Amniotic stem cell (primary cell): ENCODE data around the gene LRRN3.
A peak's percentile ranks its signal among the peaks of the same experiment; 100 is the strongest.

Source experiments
- DNase-seq: peaks from one replicate; lab custom pipeline; 2025; lab: John Stamatoyannopoulos, UW

Gene LRRN3

GRCh38 chr7:111080495-111081105 lies 10.3 kb upstream of the LRRN3 start:
- no peak for DNase-seq

DNA sequence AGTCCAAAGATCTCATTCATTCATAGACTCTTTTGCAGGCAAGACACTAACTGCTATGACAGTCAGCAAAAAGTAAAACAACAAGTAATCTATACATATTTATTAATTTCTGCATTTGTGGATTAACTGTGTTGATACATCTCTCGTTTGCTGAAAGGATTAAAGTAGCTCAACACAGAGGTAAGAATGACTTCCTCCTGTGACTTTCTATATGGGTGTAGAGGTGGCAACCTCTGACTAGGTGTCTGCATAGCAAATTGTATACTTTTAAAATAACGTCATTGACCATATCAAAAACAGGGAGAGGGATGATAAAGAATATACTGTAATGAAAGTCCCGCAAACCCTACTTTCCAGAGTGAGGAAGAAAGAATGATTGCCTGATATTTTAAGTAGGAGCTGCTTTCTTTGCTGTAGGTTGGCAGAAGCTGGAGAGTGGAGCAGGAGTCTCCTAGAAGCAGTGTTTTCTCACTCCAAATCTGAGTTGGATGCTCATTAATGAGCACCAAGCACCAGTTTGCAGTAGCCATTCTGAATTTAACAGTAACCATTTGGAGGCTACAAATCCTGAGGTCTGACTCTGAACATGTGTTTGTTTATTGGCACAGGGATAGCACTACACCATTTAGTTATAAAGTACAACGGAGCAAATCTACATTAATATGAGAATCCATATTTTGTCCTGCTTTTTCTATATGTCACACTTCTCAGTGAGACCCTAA lies 9.2 kb upstream of the LRRN3 start:
- no peak for DNase-seq

DNA sequence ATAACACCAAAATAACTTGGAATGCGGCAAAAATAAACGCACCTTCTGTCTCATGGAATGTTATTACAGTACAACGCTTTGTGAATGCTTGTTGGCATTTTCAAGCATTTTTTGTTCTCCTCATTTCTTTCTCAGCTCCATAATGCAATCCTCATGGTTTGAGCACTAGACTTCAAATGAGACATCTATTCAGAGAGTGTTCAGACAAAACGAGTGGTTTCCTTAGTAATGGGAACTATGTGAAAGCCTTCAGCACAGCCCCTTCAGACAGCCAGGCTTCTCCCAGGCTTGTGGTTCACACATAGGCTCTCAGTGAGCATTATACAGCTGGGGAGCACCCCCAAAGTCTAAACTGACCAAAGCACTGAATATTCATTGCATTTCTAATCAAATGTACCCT lies 8.6 kb upstream of the LRRN3 start:
- DNase-seq, result no peak

- DNase-seq, result peak; percentile 78
Measured at GRCh38 chr7:111083413-111083812, 7.5 kb upstream of the LRRN3 start.

DNA sequence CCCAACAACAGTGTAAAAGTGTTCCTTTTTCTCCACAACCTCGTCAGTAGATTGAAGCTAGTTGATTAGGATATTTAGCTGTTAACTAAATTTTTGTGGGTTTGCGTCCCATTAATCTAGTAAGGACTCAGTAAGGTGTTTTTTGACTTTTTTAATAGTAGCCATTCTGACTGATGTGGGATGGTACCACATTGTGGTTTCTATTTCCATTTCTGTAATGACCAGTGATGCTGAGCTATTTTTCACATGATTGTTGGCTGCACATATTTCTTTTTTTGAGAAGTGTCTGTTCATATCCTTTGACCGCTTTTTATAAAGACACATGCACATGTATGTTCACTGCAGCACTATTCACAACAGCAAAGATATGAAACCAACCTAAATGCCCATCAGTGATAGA lies 5.6 kb upstream of the LRRN3 start:
- DNase-seq, result no peak

DNA sequence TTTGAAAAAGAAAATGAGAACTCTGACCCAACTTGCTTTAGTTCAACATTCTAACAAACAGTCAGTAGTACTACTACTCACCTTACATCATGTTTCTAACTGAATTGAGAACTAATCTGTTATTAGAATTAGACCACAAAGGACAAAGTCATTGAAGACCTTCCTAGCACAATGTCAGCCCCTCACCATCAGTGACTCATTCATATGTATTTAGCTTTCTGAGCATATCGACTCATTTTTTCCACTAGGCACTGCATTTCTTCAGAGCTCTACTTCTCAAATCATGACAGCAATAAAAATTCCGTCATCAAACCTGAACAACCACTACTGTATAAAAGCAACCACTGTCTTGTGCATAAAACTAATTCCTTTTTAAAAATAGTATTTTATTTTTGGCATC lies 4.4 kb upstream of the LRRN3 start:
- DNase-seq, result no peak

- no peak for DNase-seq
Measured at GRCh38 chr7:111088328-111088727, 2.6 kb upstream of the LRRN3 start.

DNA sequence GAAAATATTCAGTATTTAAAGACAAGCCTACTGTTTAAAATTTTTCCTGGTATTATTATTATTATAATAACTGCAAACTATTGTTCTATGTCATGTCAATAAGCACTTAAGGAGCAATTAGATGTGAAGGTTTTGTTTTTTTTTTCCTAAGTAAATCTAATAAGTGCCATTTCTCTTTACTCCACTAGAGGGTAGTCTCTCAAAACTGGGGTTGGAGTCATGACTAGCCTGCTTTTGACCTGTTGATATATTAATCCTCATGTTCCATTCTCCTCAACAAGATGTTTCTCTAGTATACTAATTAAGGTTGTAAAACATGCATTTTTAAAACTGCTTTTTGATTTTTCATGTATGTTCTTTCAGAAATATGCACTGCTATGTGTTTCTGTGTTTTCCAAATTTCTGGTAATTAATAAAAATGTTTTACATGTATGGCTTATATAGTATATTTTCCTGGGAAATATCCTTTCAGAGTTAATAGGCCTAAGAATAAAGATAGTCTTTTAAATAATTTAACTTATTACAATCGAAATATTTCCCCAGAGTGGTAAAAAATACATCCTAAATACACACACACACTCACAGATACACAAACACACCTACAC lies 1.0 kb upstream of the LRRN3 start:
- no peak for DNase-seq

DNA sequence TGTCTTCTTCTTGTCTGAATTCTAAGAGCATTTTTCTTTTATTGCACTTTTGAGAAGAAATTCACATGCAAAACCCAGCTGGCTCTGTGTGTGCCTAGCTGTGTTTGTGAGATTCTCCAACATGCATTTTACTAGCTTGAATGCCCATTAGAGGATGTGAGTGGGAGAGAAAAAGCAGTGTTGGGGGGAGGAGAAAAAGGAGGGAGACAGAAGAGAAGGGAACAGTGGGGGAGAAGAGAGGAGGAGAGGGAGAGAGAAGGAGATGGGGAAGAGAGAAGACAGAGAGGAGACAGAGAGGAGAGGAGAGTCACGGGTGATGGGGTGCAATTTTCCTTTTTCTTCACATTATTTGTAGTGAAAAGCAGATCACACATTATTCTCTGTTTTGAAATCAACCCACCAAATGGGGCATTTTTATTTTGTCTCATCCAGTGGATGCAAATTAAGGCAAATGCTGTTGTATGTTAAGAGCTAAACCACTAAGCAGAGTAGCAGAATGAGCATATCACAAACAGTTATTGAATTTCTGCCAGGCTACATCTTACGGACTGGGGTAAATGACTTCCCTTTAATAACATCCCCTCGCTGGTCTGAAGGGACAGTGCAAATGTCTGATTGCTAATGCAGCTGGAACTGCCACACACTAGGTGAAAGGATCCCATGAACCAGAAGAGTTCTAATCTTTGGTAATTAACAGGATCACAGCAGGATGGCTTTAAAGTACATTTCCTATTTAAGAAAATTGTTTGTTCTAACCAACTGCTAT lies 849 bp downstream of the LRRN3 start:
- no peak for DNase-seq

GRCh38 chr7:111092406-111093236 lies 1.7 kb downstream of the LRRN3 start:
- no peak for DNase-seq

DNA sequence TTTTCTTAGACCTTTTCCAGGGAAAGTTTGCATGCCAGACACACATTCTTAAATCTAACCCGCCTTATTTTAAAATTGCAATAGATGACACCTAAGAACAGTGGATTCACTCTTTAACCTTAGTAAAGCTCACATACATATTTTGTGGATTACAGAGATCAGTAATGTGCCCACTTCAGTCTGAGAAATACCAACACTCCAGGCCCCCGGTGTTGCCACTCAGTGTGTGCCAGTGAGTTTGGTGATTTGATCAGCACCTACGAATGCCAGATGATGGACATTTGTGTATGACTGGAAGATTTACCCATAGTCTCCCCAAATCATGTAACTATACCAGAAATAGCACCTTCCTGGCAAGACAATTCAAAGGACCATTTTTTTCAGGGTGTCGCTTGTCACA lies 2.6 kb downstream of the LRRN3 start:
- no peak for DNase-seq

DNA sequence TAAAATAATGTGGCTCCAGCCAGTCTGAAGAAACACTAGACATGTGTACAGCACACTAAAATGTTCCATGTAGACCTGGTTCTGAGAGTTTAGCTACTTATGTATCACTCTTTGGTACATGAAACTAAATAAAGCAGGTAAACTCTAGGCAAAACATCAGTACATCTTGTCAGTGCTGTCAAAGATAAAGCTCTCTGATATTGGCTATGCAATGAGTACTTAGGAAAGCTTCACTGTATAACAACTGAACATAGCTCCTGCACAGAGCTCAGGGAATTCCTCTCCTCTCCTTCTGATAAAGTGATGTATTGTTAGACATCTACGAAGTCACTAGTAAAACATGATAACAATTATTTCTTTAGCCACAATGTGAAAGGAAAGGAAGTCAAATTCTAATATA lies 3.5 kb downstream of the LRRN3 start:
- DNase-seq, result no peak

- DNase-seq, result no peak
Measured at GRCh38 chr7:111096997-111097396, 6.1 kb downstream of the LRRN3 start.

GRCh38 chr7:111098011-111098925 lies 7.3 kb downstream of the LRRN3 start:
- DNase-seq, result peak; percentile 21

- no peak for DNase-seq
Measured at GRCh38 chr7:111098926-111099250, 8.0 kb downstream of the LRRN3 start.

DNA sequence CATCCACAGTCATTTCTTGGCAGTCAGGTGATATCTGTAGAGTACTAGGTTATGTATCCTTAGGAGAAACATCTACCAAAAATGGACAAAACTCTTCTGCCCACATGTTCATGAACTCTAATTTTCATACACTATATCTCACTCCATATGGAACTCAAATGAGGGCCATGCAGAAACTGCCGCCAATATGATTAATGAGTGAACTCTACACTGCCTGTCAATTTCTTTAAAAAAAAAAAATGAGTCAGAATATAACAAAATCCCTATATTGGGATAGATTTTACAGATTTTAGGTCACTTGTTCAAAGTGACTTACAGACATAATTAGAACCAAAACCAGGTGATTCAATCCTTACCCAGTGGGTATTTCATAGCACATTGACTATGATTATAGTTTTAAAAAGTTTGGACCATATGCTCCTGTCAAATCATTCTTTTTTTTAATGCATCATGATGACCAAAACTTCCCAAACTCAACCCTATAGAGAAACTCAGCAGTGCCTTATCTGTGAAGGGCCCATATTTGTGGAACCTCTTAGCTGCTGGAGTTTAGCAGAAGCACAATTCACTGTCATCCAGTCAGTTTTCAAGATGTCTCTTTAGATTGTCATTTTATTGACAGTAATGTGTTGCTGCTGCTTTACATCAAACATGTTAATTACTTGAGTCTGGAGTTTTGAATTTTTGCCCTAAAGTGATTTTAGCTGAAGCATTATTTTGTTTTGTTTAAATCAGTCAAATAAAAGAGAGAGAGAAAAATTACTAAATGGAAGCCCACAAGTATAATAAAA lies 11.1 kb downstream of the LRRN3 start:
- no peak for DNase-seq

DNA sequence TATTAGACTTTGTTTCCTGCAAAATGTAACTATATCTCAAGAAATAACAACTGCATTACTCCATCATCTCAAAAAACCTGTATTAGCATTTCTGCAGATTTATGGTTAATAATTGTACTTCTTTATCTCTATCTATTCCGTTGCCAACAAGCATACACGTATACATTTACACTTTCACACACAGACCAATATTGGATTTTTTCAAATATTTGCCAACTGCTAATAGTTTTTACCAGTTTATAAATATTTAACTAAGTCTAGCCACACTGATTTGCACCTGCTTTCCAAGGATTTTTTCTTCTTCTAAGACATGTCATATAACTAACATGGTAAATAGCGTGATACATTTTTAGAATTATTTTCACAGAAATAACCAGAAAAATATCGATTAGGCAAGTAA lies 12.2 kb downstream of the LRRN3 start:
- no peak for DNase-seq

GRCh38 chr7:111103678-111104274 lies 12.8 kb downstream of the LRRN3 start:
- DNase-seq, result no peak

DNA sequence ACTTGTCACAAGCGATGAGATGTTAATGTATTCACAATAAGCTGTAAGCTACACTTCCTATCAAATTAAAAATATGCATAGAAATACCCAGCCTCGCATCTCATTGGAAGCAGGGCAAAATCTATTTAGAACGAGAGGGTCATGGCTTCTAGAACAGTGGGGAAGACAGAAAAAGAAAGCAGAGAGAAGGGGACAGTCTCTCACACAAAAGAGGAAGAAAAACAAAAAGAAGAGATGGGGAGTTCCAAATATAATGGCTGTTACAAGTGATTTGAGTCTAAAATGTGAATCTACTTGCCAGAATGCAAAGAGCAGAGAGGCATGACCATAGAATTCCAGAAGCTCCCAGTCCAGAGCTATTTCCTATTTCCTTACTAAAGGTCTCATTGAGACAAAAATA lies 13.8 kb downstream of the LRRN3 start:
- no peak for DNase-seq

DNA sequence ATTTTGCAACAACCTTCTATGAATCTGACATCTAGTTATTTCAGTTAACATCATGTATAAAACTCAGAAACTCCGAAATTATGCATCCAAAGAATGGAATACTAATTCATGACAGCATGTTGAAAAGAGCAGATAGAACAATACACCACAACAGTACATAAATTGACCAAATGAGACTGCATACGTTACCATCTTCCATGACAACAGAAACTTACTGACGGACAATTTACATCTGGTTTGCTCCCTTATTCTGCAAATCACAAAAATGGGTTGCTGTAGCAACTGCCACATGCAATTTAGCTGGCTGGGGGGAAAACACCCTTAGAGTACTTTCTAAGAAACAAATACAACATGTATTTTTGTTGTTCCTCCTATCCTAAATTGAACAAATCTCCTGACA lies 14.3 kb downstream of the LRRN3 start:
- no peak for DNase-seq
